Activated gamma-delta T cell treated with anti-CD3 and anti-CD28 coated beads, Interleukin-2, amount 50 U/mL, for 16 hours (primary cell): ENCODE data around the gene RAP1GAP2.

Experiments
- DNase-seq: peaks from one replicate; pipeline ENCODE4 v3.0.0-alpha.2; 2020; ENCODE audit warnings: low read depth

Gene RAP1GAP2

GRCh38 chr17:2911035-2911754 lies 115.0 kb downstream of the RAP1GAP2 start:
- no peak for DNase-seq

GRCh38 chr17:2911755-2912111 lies 115.5 kb downstream of the RAP1GAP2 start:
- no peak for DNase-seq

GRCh38 chr17:2912754-2913153 lies 116.5 kb downstream of the RAP1GAP2 start:
- no peak for DNase-seq

GRCh38 chr17:2916461-2916860 lies 120.2 kb downstream of the RAP1GAP2 start:
- no peak for DNase-seq

- DNase-seq, result no peak
These were observed 125.2 kb downstream of the RAP1GAP2 start for GRCh38 chr17:2921443-2921842.

- DNase-seq, result no peak
These were observed 128.0 kb downstream of the RAP1GAP2 start for GRCh38 chr17:2924211-2924610.

- DNase-seq, result no peak
These were observed 128.8 kb downstream of the RAP1GAP2 start for GRCh38 chr17:2925011-2925410.

GRCh38 chr17:2926019-2926650 lies 129.9 kb downstream of the RAP1GAP2 start:
- DNase-seq, result no peak

- no peak for DNase-seq
These were observed 132.2 kb downstream of the RAP1GAP2 start for GRCh38 chr17:2928294-2928890.

GRCh38 chr17:2929881-2930533 lies 133.8 kb downstream of the RAP1GAP2 start:
- DNase-seq, result no peak

GRCh38 chr17:2931876-2932275 lies 135.6 kb downstream of the RAP1GAP2 start:
- DNase-seq, result no peak

- no peak for DNase-seq
These were observed 136.7 kb downstream of the RAP1GAP2 start for GRCh38 chr17:2932946-2933345.

GRCh38 chr17:2933606-2934005 lies 137.4 kb downstream of the RAP1GAP2 start:
- no peak for DNase-seq

GRCh38 chr17:2935632-2936031 lies 139.4 kb downstream of the RAP1GAP2 start:
- DNase-seq, result no peak

GRCh38 chr17:2936351-2936750 lies 140.1 kb downstream of the RAP1GAP2 start:
- DNase-seq, result no peak

- DNase-seq, result no peak
These were observed 140.6 kb downstream of the RAP1GAP2 start for GRCh38 chr17:2936771-2937321.

GRCh38 chr17:2937331-2938003 lies 141.2 kb downstream of the RAP1GAP2 start:
- DNase-seq, result no peak

- DNase-seq, result no peak
These were observed 143.6 kb downstream of the RAP1GAP2 start for GRCh38 chr17:2939714-2940351.

GRCh38 chr17:2940352-2940751 lies 144.1 kb downstream of the RAP1GAP2 start:
- no peak for DNase-seq

GRCh38 chr17:2943981-2944380 lies 147.7 kb downstream of the RAP1GAP2 start:
- DNase-seq, result no peak

GRCh38 chr17:2945299-2945698 lies 149.1 kb downstream of the RAP1GAP2 start:
- no peak for DNase-seq

GRCh38 chr17:2946144-2946543 lies 149.9 kb downstream of the RAP1GAP2 start:
- DNase-seq, result no peak
